Neural cell (in vitro differentiated cells): ENCODE measurements around the gene TRMT10B. TPM values are rescaled to one million over a fixed set of nuclear protein-coding genes. Genes with fewer than 3 reads are reported as not detected.

Experiments used
- H2AFZ ChIP-seq: fragments of 200-600, 300-800 bp; sonication (generic), shearing (Covaris generic); 2 replicates; pipeline ENCODE4 v1.6.0; 2014; ENCODE audit warnings: low read depth, mild to moderate bottlenecking, antibody characterized with exemption, low read length, moderate library complexity
- H3F3A ChIP-seq: fragments of 200-600 bp; shearing (Covaris generic); 2 replicates; pipeline ENCODE4 v1.6.1; 2016; ENCODE audit warnings: mild to moderate bottlenecking, moderate library complexity, mixed read lengths, antibody characterized with exemption, low read length; ENCODE audit not compliant: insufficient read depth, poor library complexity, severe bottlenecking
- H3K27ac ChIP-seq: fragments of 200-600, 300-800 bp; sonication (generic), shearing (Covaris generic); 2 replicates; pipeline ENCODE4 v1.5.1; 2014; ENCODE audit warnings: mild to moderate bottlenecking, low read length, moderate library complexity
- H3K27me3 ChIP-seq: fragments of 300-800, 200-600 bp; sonication (generic), shearing (Covaris generic); 2 replicates; pipeline ENCODE4 v1.6.0; 2014; ENCODE audit warnings: mild to moderate bottlenecking, low read depth, low read length, moderate library complexity; ENCODE audit not compliant: insufficient read depth
- H3K36me3 ChIP-seq: fragments of 300-800, 200-600 bp; sonication (generic), shearing (Covaris generic); 2 replicates; pipeline ENCODE4 v1.5.1; 2014; ENCODE audit warnings: mild to moderate bottlenecking, antibody characterized with exemption, low read length, moderate library complexity; ENCODE audit not compliant: insufficient read depth
- H3K4me2 ChIP-seq: fragments of 300-800, 200-600 bp; sonication (generic), shearing (Covaris generic); 2 replicates; pipeline ENCODE4 v1.6.0; 2014; ENCODE audit warnings: mild to moderate bottlenecking, low read length
- H3K4me3 ChIP-seq: fragments of 300-800, 200-600 bp; sonication (generic), shearing (Covaris generic); 2 replicates; pipeline ENCODE4 v1.5.1; 2014; ENCODE audit warnings: mild to moderate bottlenecking, low read length, moderate library complexity
- H3K79me2 ChIP-seq: fragments of 200-600 bp; shearing (Covaris generic); replicated peaks from 2 replicates; pipeline ENCODE4 v1.6.0; 2014; ENCODE audit warnings: mild to moderate bottlenecking, low read length, moderate library complexity; ENCODE audit not compliant: insufficient read depth
- H3K9ac ChIP-seq: fragments of 300-800, 200-600 bp; sonication (generic), shearing (Covaris generic); 2 replicates; pipeline ENCODE4 v1.6.1; 2016; ENCODE audit warnings: mild to moderate bottlenecking, low read length, mixed read lengths
- H3K9me2 ChIP-seq: fragments of 200-600 bp; shearing (Covaris generic); 2 replicates; pipeline ENCODE4 v1.6.1; 2016; ENCODE audit warnings: mild to moderate bottlenecking, low read length, mixed read lengths; ENCODE audit not compliant: insufficient read depth
- H3K9me3 ChIP-seq: fragments of 200-600, 300-800 bp; sonication (generic), shearing (Covaris generic); 2 replicates; pipeline ENCODE4 v1.6.1; 2016; ENCODE audit warnings: mild to moderate bottlenecking, mixed run types, low read length, moderate library complexity, mixed read lengths
- H4K20me1 ChIP-seq: fragments of 200-600 bp; shearing (Covaris generic); 2 replicates; pipeline ENCODE4 v1.6.1; 2016; ENCODE audit warnings: mild to moderate bottlenecking, mixed run types; ENCODE audit not compliant: insufficient read depth
- CTCF ChIP-seq: fragments of 450-650 bp; IDR thresholded peaks from 2 replicates; pipeline ENCODE4 v1.5.1; 2014; ENCODE audit warnings: antibody characterized with exemption, mild to moderate bottlenecking, moderate library complexity; ENCODE audit not compliant: poor library complexity, severe bottlenecking
- EP300 ChIP-seq: fragments of 450-650 bp; conservative IDR thresholded peaks from 2 replicates; pipeline ENCODE4 v1.6.1; 2014; ENCODE audit warnings: antibody characterized with exemption, mild to moderate bottlenecking, moderate library complexity; ENCODE audit not compliant: poor library complexity, severe bottlenecking
- EZH2 ChIP-seq: fragments of 200-600, 300-800 bp; shearing (Covaris generic), sonication (generic); IDR thresholded peaks from 2 replicates; pipeline ENCODE4 v1.6.1; 2014; ENCODE audit warnings: antibody characterized with exemption, low read length, borderline replicate concordance, mild to moderate bottlenecking; ENCODE audit not compliant: insufficient read depth, poor library complexity, severe bottlenecking
- MXI1 ChIP-seq: fragments of 450-650 bp; conservative IDR thresholded peaks from 2 replicates; pipeline ENCODE4 v1.6.1; 2014; ENCODE audit warnings: antibody characterized with exemption, mild to moderate bottlenecking; ENCODE audit not compliant: poor library complexity, severe bottlenecking
- POLR2AphosphoS5 ChIP-seq: IDR thresholded peaks from 2 replicates; pipeline ENCODE4 v1.6.1; 2012
- RAD21 ChIP-seq: fragments of 450-650 bp; conservative IDR thresholded peaks from 2 replicates; pipeline ENCODE4 v1.6.1; 2014; ENCODE audit warnings: antibody characterized with exemption, mild to moderate bottlenecking, moderate library complexity
- REST ChIP-seq: IDR thresholded peaks from 2 replicates; pipeline ENCODE4 v1.6.1; 2012; ENCODE audit warnings: borderline replicate concordance
- SMC3 ChIP-seq: fragments of 450-650 bp; conservative IDR thresholded peaks from 2 replicates; pipeline ENCODE4 v1.6.1; 2014; ENCODE audit warnings: antibody characterized with exemption, mild to moderate bottlenecking, moderate library complexity; ENCODE audit not compliant: poor library complexity
- TAF1 ChIP-seq: IDR thresholded peaks from 2 replicates; pipeline ENCODE4 v1.6.1; 2012; ENCODE audit warnings: low read depth
- polyA plus RNA-seq: library from polyadenylated mRNA; depleted of rRNA; stranded (reverse); fragments of >200 nt; gene quantifications from 2 replicates; pipeline ENCODE4 v1.2.3, GENCODE V29; 2014

The TRMT10B gene
- polyA plus RNA-seq, 1 donor from 2014 or later = 11.2 TPM

- TF ChIP-seq EZH2 = no peak
- no peak for TF ChIP-seq EP300
- TF ChIP-seq SMC3 = no peak
- TF ChIP-seq MXI1 = no peak
- no peak for TF ChIP-seq CTCF
- TF ChIP-seq POLR2AphosphoS5 = no peak
- no peak for TF ChIP-seq TAF1
These were observed 43.6 kb upstream of the TRMT10B start for GRCh38 chr9:37710046-37710445.

GRCh38 chr9:37715260-37715659 lies 38.3 kb upstream of the TRMT10B start:
- H3K27me3 ChIP-seq = no peaks in the 10 kb centered on the region
- no peaks in the 10 kb centered on the region for H3K9me2 ChIP-seq
- H3F3A ChIP-seq = no peaks in the 10 kb centered on the region
- no peak overlapping the region for H3K27ac ChIP-seq
- no peaks in the 10 kb centered on the region for H3K36me3 ChIP-seq
- H3K79me2 ChIP-seq = no peaks in the 10 kb centered on the region
- H3K4me2 ChIP-seq = no peak overlapping the region
- no peak overlapping the region for H3K4me3 ChIP-seq
- no peak overlapping the region for H2AFZ ChIP-seq
- no peaks in the 10 kb centered on the region for H3K9me3 ChIP-seq
- no peak for TF ChIP-seq POLR2AphosphoS5
- TF ChIP-seq REST = no peak
- no peak for TF ChIP-seq MXI1
- TF ChIP-seq SMC3 = no peak
- no peak for TF ChIP-seq TAF1
- H4K20me1 ChIP-seq = no peaks in the 10 kb centered on the region
- no peak overlapping the region for H3K9ac ChIP-seq

More at GRCh38 chr9:37710046-37710445, 43.6 kb upstream of the TRMT10B start:
- Histone ChIP-seq H3K9me2 (no peaks in the 10 kb centered on the region), H3F3A (no peaks in the 10 kb centered on the region), H3K4me3 (no peak overlapping the region), H3K27ac (no peak overlapping the region), H3K4me2 (no peak overlapping the region), H3K9ac (no peak overlapping the region), H3K27me3 (no peaks in the 10 kb centered on the region), H3K9me3 (no peaks in the 10 kb centered on the region), H3K79me2 (no peaks in the 10 kb centered on the region), H2AFZ (no peak overlapping the region), H3K36me3 (no peaks in the 10 kb centered on the region), H4K20me1 (no peaks in the 10 kb centered on the region)

GRCh38 chr9:37715991-37716505 lies 37.6 kb upstream of the TRMT10B start:
- no peak overlapping the region for H3K4me3 ChIP-seq
- no peaks in the 10 kb centered on the region for H3K36me3 ChIP-seq
- H3K27ac ChIP-seq = no peak overlapping the region
- no peak overlapping the region for H3K9ac ChIP-seq
- no peak for TF ChIP-seq EZH2
- no peak for TF ChIP-seq RAD21
- TF ChIP-seq MXI1 = no peak
- TF ChIP-seq TAF1 = no peak
- no peak for TF ChIP-seq POLR2AphosphoS5
- no peak for TF ChIP-seq CTCF
- TF ChIP-seq SMC3 = no peak
- no peak for TF ChIP-seq EP300
- no peak for TF ChIP-seq REST
- H2AFZ ChIP-seq = no peak overlapping the region
- no peaks in the 10 kb centered on the region for H3K27me3 ChIP-seq
- H3F3A ChIP-seq = no peaks in the 10 kb centered on the region
- no peaks in the 10 kb centered on the region for H4K20me1 ChIP-seq
- no peaks in the 10 kb centered on the region for H3K79me2 ChIP-seq
- no peaks in the 10 kb centered on the region for H3K9me2 ChIP-seq
- no peak overlapping the region for H3K4me2 ChIP-seq
- no peaks in the 10 kb centered on the region for H3K9me3 ChIP-seq
